Right hindlimb (tissue), 1 donor: ENCODE measurements around the gene LRFN3.
A peak's percentile ranks its signal among the peaks of the same experiment; 100 is the strongest.
"Not testable (repeated sequence)": the region's sequence is repeated elsewhere in the genome, so short reads cannot be mapped to it uniquely, and the experiment has no call there.

ENCODE experiments used
- DNase-seq: peaks from one replicate; pipeline ENCODE4 v3.0.0-alpha.2; 2018

Gene LRFN3, protein sequence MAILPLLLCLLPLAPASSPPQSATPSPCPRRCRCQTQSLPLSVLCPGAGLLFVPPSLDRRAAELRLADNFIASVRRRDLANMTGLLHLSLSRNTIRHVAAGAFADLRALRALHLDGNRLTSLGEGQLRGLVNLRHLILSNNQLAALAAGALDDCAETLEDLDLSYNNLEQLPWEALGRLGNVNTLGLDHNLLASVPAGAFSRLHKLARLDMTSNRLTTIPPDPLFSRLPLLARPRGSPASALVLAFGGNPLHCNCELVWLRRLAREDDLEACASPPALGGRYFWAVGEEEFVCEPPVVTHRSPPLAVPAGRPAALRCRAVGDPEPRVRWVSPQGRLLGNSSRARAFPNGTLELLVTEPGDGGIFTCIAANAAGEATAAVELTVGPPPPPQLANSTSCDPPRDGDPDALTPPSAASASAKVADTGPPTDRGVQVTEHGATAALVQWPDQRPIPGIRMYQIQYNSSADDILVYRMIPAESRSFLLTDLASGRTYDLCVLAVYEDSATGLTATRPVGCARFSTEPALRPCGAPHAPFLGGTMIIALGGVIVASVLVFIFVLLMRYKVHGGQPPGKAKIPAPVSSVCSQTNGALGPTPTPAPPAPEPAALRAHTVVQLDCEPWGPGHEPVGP

DNA sequence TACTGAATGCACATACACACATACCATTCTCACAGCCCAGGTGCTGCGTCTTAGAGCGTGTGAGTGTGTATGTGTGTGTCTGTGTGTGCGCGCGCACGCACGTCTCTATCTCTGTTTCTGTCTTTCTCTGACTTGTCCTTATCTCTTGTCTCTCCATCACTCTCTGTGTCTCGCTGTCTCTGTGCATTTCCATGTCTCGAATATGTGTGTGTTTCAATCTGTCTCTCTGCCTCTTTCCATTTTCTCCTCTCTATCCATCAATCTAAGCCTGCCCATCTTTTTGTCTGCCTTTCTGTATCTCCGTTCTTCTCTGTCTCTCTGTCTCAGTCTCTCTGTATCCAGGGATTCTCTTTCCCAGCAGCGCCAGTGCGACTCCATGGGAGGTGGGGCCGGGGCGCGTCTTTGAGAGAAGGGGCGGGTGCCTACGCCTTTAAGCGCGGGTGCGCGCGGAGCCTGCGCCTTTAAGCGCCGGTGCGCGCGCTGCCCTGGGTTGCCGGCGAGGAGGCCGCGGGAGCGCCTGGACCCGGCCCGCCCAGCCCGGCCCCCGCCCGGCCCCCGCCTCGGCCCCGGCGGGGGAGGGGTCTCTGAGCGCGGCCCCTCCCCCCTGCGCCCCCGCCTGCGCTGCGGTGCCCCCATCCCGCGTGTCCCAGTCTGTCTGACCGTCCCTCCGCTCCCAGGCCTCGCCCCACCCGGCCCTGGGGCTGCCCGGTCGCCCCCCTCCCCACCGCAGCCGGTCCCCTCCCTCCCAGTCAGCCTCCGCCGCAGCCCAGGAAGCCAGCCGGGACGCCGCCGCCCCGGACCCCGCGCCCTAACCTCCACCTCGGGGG, at the start of gene LRFN3:
Gene LRFN3 (plus strand): TSS at position 464 of the 827 bp plus-strand sequence. CDS start 3,052 bp downstream, outside the sequence.
- DNase-seq: peak; percentile 84

DNA sequence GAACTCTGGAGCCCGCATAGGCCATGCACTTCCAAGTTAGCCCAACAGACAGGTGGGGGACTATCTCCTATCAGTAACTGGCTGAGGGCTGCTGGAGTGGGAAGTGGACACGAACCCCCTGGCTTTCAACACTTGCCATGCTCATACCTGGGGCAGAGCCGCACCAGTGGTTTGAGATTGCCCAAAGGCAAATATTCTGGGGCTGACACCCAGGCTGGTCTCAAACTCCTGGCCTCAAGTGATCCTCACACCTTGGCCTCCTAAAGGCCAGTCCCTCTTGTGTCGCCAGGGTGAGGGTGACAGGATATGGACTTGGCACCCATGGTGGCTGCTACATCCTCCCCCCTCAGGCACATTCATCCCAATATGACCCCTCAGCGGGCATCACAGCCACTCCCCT, 49.0 kb upstream of the LRFN3 start:
- DNase-seq: no peak

DNA sequence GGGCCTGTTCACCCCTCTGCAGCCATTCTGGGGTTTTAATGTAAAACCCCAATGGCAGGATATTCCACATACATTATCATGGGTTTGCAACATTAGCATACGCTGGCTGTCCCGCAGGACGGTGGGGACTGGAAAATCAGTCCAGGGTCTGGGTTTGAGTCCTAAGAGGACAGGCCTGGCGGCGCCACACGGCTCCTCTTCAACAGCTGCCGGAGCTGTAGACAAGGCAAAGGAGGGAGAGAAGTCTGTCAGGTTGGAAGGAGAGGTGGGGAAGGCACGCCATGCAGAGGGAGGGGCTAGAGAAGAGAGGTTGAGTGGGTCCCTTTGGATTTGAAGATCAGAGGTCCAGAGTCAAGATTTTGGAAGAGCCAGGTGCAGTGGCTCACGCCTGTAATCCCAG, 47.8 kb upstream of the LRFN3 start:
- no peak for DNase-seq

DNA sequence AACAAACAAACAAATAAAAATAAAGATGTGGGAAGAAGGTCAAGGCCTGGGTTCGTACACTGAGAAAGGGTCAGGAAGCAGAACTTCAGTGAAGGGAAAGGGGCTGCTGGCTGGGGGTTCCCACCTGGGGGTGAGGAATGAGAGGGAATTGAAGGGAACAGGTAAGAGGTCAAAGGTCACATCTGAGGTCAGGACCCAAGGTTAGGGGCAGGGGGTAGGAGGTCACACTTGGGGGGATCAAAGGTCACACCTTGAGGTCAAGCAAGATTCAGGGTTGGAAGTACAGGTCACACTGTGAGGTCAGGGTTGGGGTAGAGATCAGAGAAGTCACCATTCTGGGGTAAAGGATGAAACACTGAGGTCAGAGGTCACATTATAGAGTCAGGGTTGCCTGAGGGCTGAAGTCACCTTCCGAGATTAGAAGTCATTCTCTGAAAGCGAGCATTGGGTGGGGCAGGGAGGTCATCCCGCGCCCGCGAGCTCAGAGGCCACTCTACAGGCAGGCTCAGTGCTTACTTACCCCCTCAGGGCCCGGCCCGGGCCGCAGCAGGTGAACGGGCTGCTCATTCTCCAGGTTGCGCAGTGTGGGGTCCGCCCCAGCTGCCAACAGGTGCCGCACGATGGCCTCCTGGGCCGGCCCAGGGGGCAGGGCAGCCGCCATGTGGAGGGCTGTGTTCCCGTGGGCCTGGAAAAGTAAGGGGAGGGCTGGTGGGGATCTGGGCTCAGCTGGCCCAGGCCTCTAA, 46.6 kb upstream of the LRFN3 start:
- no peak for DNase-seq

DNA sequence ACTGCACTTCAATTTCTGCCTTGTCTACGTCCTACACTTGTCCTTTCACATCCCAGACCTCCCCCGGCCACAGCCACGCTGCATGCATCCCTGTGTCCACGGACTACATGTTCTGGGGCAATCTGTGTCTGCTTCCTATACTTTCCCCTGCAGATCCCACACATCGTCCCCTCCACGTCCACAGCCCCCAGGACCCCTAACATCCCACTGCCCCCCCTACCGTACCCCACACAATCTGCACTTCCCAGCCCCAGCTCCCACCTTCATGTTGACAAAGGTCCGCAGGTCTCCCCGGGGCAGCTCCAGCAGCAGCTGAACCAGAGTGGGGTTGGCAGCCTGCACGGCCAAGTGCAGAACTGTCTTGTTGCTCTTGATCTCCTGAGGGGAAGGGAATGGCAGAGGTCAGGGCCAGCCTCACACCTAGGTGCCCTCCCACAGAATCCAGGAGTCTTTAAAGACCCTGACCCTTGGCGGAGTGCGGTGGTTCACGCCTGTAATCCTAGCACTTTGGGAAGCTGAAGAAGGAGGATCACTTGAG, 46.0 kb upstream of the LRFN3 start:
- DNase-seq: no peak

DNA sequence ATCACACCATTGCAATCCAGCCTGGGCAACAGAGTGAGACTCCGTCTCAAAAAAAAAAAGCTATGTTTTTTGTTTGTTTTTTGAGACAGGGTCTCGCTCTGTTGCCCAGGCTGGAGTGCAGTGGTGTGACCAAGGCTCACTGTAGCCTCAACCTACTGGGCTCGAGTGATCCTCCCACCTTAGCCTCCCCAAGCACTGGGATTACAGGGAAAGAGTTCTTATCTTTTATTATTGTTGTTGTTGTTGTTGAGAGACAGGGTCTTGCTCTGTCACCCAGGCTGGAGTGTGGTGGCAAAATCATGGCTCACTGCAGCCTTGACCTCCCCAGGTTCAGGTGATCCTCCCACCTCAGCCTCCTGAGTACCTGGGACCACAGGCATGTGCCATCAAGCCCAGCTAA, 44.4 kb upstream of the LRFN3 start:
- DNase-seq: not testable (repeated sequence)

DNA sequence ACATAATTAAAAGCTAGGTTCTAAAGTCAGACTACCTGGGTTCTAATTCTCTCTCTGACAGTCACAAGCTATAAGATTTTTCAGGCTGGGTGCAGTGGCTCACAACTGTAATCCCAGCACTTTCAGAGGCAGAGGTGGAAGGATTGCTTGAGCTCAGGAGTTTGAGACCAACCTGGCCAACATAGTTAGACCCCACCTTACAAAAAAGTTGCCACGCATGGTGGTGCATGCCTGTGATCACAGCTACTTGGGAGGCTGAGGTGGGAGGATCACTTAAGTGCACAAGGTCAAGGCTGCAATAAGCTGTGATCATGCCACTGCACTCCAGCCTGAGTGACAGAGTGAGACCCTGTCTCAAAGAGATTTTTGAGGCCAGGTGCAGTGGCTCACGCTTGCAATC, 41.8 kb upstream of the LRFN3 start:
- no peak for DNase-seq

DNA sequence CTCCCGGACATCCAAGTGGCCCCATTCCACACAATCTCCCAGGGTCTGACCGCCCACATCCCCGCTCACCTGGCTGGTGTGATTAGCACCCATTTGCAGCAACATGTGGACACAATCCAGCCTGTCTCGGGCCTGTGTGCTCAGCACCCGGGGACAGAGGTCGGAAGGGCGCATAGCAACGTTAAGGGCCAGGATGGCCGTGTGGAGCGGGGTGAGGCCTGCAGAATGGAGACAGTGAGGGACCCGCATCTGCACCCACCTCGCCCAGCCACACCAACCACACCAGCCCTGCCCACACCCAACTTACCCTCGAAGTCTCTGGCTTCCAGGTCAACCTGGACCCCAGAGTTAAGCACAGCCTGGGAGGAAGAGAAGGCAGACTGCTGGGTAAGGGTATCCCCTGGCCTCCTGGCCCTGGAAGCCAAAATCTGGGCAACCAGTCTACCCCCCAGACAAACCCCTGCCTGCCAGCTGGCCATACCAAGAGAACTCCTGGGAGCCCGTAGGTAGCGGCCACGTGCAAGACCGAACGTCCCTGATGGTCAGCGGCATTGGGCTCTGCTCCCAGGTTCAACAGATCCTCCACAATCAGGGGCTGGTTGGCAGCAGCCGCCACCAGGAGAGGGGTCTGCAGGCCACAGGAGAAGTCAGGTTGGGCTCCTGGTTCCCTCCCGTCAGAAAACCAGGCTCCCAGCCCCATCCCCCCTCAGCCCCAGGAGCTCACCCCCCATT, 40.1 kb upstream of the LRFN3 start:
- DNase-seq: no peak

DNA sequence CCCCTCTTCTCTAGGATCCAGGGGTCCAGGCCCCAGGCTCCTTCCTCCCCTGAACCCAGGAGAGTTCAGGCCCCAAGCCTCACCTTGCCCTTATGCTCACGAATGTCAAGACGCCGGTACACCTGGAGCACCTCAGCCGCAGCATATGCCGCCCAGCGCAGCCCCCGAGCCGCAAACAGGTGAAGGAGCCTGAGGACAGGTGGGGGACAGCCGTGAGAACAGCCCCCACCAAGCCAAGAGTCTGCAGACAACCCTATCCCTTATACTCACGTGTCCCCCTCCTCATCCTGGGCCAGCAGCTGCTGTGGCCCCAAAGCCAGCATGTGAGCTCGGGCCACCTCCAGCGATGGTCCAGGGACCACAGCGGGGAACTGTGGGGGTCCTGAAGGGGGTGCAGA, 39.5 kb upstream of the LRFN3 start:
- no peak for DNase-seq

DNA sequence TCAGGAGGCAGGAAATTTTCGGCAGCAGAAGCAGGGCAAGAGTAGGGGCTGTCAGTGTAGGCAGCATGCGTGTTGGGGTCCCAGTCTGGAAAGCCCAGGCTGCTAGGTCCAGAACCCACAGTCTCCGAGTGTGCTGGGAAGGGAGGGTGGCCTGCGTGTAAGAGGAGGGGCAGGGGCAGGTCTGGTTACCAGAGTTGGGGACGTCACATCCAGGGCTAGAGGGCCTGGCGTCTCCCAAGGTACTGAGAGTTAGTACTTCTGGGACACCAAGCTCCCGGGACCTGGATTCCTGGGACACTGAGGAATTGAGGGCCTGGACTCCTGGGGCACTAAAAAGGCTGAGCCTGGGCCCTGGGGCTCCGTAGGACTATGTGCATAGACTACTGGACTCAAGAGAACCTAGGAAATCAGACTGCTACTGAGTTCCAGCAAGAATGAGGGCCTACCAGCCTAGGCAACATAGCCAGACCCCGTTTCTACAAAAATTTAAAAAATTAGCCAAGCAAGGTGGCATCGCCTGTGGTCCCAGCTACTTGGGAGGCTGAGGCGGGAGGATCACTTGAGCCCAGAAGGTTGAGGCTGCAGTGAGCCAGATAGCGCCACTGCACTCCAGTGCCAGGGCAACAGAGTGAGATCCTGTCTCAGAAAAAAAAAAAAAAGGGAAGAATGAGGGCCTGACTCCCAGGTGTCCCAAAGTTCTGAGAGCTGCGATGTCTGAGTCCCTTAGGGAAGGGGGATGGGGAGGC, 38.3 kb upstream of the LRFN3 start:
- no peak for DNase-seq

DNA sequence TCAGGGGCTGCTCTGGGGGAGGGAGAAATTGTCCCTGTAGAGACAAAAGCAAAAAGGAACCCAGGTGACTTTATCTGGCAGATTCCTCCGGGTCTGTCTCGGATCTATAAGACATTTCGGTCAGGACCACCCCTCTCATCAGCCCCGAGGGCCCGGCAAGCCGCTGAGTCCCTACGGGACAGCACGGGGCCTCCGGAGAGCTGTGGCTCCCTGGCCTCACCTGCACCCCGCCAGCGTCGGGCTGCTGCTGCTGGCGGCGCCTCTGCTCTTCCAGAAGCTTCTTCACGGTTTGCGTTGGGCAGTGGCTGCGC, 37.7 kb upstream of the LRFN3 start:
- no peak for DNase-seq

DNA sequence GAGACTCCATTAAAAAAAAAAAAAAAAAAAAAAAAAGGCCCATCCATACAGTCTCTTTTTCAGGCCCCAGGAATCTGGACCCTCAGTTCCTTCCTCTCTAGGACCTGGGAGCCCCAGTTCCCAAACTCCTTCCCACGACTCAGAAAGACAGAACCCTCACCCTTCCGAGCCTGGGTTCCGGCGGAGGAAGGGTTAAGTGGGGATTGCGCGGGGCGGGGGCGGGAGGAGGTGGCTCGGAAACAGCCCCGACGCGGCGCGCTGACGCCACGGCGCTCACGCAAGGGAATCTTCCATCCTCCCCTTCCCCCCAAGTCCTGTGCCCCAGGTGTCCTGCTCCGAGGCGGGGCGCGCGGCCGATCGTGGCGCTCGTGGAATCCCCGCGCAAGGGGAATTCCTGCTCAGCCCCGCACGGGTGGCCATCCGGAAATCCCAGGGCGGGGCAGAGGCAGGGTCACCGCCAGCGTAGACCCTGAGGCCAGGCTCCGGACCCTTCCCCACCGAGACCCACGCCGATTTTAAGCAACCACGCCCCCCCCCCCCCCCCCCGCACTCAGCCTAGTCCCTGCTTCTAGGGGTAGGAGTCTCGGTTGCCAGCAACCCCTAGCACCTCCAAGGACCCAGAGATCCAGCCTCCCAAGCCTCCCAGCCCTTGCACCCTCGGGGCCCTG, 36.5 kb upstream of the LRFN3 start:
- DNase-seq: peak; percentile 87

DNA sequence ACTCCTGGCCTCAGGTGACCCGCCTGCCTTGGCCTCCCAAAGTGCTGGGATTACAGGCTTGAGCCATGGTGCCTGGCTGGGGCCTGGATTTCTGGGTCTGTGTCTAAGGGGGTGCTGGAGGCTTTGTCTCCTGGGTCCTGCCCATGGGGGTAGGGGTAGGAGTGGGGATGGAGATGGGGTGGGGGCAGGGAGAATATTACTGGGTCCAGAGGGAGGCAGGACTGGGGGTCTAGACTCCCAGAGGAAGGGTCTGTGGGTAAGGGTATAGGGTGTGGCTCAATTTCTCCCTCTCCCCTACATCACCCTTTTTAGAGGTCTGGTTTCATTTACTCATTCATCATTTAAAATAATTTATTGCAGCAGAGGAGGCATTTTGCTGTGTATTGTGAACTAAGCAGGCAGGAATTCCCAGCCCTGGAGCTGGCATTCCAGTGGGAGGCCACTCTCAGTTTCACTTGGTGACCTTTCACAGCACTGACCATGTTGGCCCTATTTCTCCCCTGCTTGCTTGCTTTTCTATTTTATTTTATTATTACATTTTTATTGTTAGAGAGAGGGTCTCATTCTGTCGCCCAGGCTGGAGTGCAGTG, 35.0 kb upstream of the LRFN3 start:
- no peak for DNase-seq

DNA sequence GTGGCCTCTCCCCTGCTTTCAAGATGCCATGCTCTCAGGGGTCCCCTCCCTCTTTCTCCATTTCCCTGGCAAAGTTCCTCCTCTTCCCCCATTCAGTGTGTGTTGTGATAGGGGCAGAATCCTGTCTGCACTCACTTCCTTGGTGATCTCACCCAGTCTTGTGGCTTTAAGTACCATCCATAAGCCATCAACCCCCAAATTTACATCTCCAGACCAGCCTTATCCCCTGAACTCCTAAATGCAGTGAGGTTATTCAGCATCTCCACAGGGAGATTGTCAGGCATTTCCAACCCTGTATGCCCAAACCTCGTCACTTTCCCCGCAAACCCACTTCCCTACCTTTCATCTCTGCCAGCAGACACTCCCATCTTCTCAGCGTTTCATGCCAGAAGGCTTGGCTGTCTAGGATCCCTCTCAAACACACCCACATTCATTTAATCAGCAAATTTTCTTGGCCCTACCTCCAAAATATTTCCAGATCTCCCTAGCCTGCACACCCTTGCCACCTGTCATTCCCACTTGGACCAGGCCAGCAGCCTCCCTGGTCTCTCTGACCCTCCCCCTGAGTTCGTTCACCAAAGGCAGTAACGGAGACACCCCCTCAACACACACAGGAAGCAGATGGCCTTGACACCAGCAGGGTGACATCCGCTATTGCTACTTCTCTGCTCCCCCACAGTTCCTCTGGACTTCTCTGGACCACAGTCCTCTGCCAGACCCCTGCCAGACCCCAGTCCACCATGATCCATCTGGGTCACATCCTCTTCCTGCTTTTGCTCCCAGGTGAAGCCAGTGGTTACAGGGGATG, 34.1 kb upstream of the LRFN3 start, which contains the start of gene HCST:
Gene HCST (plus strand): TSS at position 676 of the 808 bp plus-strand sequence. CDS start 65 bp downstream, at position 741.
- DNase-seq: no peak

DNA sequence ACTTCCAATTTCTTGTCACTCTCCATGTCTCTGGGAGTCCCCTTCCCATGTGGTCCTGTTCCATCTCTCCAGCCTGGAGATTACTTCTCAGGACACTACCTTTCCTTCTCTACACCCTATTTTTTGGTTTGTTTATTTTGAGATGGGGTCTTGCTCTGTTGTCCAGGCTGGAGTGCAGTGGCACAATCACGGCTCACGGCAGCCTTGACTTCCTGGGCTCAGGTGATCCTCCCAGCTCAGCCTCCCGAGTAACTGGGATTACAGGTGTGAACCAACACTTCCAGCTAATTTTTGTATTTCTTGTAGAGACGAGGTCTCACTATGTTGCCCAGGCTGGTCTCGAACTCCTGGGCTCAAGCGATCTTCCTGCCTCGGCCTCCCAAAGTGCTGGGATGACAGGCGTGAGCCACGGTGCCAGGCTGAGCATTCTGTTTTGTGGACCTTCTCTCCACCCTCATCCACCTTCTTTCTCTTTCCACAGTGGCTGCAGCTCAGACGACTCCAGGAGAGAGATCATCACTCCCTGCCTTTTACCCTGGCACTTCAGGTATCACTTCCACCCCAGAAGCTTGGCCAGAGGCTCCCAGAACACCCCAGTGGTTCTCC, 33.2 kb upstream of the LRFN3 start:
- DNase-seq: no peak

DNA sequence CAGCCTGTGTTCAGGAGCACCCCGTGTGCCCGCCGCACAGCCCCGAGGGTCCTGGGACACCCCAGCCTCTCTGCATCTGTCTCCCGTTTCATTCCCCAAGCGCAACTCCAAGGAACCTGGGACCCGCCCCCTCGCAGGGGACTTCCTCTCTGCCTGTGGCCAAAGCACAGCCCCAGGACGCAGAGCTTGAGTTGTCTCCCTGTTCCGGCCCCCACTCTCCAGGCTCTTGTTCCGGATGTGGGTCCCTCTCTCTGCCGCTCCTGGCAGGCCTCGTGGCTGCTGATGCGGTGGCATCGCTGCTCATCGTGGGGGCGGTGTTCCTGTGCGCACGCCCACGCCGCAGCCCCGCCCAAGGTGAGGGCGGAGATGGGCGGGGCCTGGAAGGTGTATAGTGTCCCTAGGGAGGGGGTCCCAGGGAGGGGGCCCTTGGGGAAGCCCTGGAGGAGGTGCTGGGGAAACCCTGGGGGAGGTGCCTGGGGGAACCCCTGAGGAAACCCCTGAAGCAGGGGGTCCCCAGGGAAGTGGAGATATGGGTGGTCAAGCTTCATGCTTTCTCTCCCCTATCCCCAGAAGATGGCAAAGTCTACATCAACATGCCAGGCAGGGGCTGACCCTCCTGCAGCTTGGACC, 32.5 kb upstream of the LRFN3 start:
- DNase-seq: peak; percentile 70

DNA sequence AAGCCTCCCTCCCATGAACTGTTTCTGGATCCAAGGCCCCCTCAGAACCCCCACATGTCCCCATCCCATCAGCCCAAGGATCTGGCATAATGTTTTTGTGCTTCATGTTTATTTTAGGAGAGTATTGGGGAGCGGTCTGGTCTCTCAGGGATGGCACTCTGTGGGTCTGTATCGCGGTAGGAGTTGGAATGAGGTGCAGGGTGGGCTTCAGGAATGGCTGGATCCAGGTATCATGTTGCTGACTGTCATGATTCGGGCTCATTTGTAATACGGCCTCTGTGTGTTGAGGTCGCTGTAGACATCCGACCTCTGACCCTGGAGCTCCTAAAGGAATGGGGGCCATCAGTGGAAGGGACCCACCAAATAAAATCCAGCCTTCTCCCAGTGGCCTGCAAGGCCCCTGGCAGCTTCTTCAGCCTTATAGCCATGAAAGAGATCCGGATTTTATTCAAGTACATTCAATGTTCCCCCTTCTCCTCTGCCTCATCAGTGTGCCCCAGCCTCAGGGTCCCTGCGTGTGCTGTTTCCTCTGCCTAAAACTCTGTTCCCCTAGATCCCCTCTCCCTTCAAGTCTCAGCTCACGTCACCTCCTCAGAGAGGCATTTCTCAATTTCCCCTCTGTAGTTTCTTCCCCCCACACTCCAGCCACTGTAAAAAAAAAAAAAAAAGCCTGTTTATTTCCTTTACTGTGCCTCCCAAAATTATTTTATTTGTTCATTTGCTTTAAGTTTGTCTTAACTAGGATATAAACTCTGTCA, 31.7 kb upstream of the LRFN3 start:
- DNase-seq: no peak
